ENCODE results near the gene NUSAP1. TPM values are rescaled to one million over a fixed set of nuclear protein-coding genes. Genes with fewer than 3 reads are reported as not detected.

NUSAP1 gene
- total and polyA plus RNA-seq, 2 of the 4 experiments (the other 2 are of a cell fraction) = 59.2 to 123 TPM

GRCh38 chr15:41309226-41309905, 23.3 kb upstream of the NUSAP1 start:
- Histone ChIP-seq H4K5ac (ENCODE audit: low read depth, low read length) (no peak overlapping the region), H3K4me1 (ENCODE audit: control insufficient read depth, insufficient read depth, low read length) (no peaks in the 10 kb centered on the region), H3K4me3 (ENCODE audit: insufficient read depth, low read depth, low read length) (no peak overlapping the region), H2AK5ac (ENCODE audit: low read depth, low read length) (no peak overlapping the region), H4K8ac (ENCODE audit: low read depth in 2 of 2, low read length in 2 of 2) (no peak overlapping the region), H3K27ac (ENCODE audit: insufficient read depth, low read length) (no peak overlapping the region), H2AFZ (replicated peaks; ENCODE audit: low read length, poor library complexity) (no peak overlapping the region), H3K9me3 (ENCODE audit: control insufficient read depth, insufficient read depth, low read length) (no peaks in the 10 kb centered on the region), H2BK20ac (ENCODE audit: low read depth, low read length) (no peak overlapping the region), H3K14ac (replicated peaks; ENCODE audit: low read depth, low read length) (no peak overlapping the region), H3K9me1 (ENCODE audit: insufficient read depth, low read length) (no peaks in the 10 kb centered on the region; the same call in 1 of the 2 replicates), H2BK120ac (ENCODE audit: low read depth, low read length) (no peak overlapping the region), H3K56ac (ENCODE audit: extremely low read depth, insufficient read depth, low read length) (no peak overlapping the region), H2BK5ac (ENCODE audit: low read depth, low read length, poor library complexity, severe bottlenecking) (no peak overlapping the region), H2BK15ac (ENCODE audit: low read depth, low read length) (no peak overlapping the region), H3K36me3 (ENCODE audit: control insufficient read depth, insufficient read depth, low read length) (0 out of 2 replicates have a peak, but pooled peaks cover 3% of the 10 kb centered on the region), H3K9ac (ENCODE audit: low read depth, low read length) (no peak overlapping the region), H4K20me1 (ENCODE audit: insufficient read depth, low read length) (no peaks in the 10 kb centered on the region), H3K79me1 (ENCODE audit: low read depth in 1 of 2, low read length in 2 of 2) (peaks cover 0 to 4% of the 10 kb centered on the region in 2 experiments; a peak in 3 of 4 replicates), H4K91ac (ENCODE audit: insufficient read depth, low read depth, low read length) (no peak overlapping the region), H2AK9ac (replicated peaks; ENCODE audit: low read depth, low read length, poor library complexity) (no peak overlapping the region), H3K4ac (ENCODE audit: low read depth, low read length) (no peak overlapping the region), H3K4me2 (ENCODE audit: low read depth, low read length) (no peak overlapping the region), H3K27me3 (ENCODE audit: control insufficient read depth, insufficient read depth, low read length) (no peaks in the 10 kb centered on the region), H3K18ac (ENCODE audit: low read depth, low read length) (no peak overlapping the region), H3K23ac (ENCODE audit: low read depth, low read length) (no peak overlapping the region)
- DNase-seq (no peak), ATAC-seq (ENCODE audit: low read depth) (no peak)
- TF ChIP-seq BHLHE40 (IDR thresholded peaks at IDR 0.05; ENCODE audit: low read depth, low read length) (no peak), CHD1 (IDR thresholded peaks at IDR 0.05; ENCODE audit: low read depth, low read length) (no peak), POLR2A (IDR thresholded peaks at IDR 0.05; ENCODE audit: low read depth, low read length) (no peak), ELK1 (IDR thresholded peaks at IDR 0.05; ENCODE audit: borderline replicate concordance, low read depth, low read length) (no peak), MAFK (IDR thresholded peaks at IDR 0.05; ENCODE audit: low read depth, low read length) (no peak), CEBPB (IDR thresholded peaks at IDR 0.05; ENCODE audit: low read depth, low read length) (no peak), MXI1 (IDR thresholded peaks at IDR 0.05; ENCODE audit: borderline replicate concordance, low read depth, low read length) (no peak), MAZ (IDR thresholded peaks at IDR 0.05; ENCODE audit: borderline replicate concordance, low read depth, low read length) (no peak), RAD21 (IDR thresholded peaks at IDR 0.05; ENCODE audit: low read length) (no peak), RFX5 (IDR thresholded peaks at IDR 0.05; ENCODE audit: low read depth, low read length) (no peak), RCOR1 (IDR thresholded peaks at IDR 0.05; ENCODE audit: insufficient replicate concordance, low read length) (no peak), USF2 (IDR thresholded peaks at IDR 0.05; ENCODE audit: low read depth, low read length) (no peak), FOS (IDR thresholded peaks at IDR 0.05; ENCODE audit: low read depth, low read length) (no peak), CTCF (conservative IDR thresholded peaks at IDR 0.05; ENCODE audit: low read depth, low read length) (no peak), NFE2L2 (IDR thresholded peaks at IDR 0.05; ENCODE audit: low read depth, low read length) (no peak), SMC3 (IDR thresholded peaks at IDR 0.05; ENCODE audit: low read depth, low read length) (no peak)
- no TSS peak for BruUV-seq (replicated peaks)
- in situ Hi-C loops (cut with MboI; ENCODE audit: low sequenced_read_pairs) (no loop called here), dilution Hi-C loops (cut with HindIII; ENCODE audit: low sequenced_read_pairs, unreplicated experiment) (no loop called here), intact Hi-C loops (cut with micrococcal nuclease) (no loop called here)
- no CpG with 5 or more reads among the region's 2 CpGs for WGBS, 2 experiments (ENCODE audit: extremely low coverage in 2 of 2, insufficient read length in 1 of 2)
- POLR2A ChIA-PET (ENCODE audit: unreplicated experiment) = no interaction called here
- CTCF ChIA-PET = no interaction called here
